Stomach (tissue), 9 donors: ENCODE data around the gene SLC27A1. TPM values are rescaled to one million over a fixed set of nuclear protein-coding genes. Genes with fewer than 3 reads are reported as not detected.

Source experiments
- DNase-seq, 2 donors: peaks; one replicate each; pipeline versions ENCODE4 v3.0.0 to v3.0.0-alpha.2; 2013 to 2019
- H3K27ac ChIP-seq, 5 donors: fragments of 200-600 bp in 4 of 5; sonication (generic) in 4 of 5; one replicate each; pipeline ENCODE4 v1.5.1; 2013 to 2019; ENCODE audit warnings: mild to moderate bottlenecking in 1 of 5, moderate library complexity in 1 of 5
- H3K27me3 ChIP-seq, 3 donors: fragments of 200-600 bp; sonication (generic); one replicate each; pipeline ENCODE4 v1.5.1; 2017 to 2019; ENCODE audit warnings: mixed run types in 1 of 3
- H3K36me3 ChIP-seq, 4 donors: fragments of 200-600 bp; sonication (generic); 1 replicate in 3 of 4; 2 replicates in 1 of 4; pipeline ENCODE4 v1.5.1; 2016 to 2019
- H3K4me1 ChIP-seq, 4 donors: fragments of 200-600 bp; sonication (generic); one replicate each; pipeline ENCODE4 v1.5.1; 2016 to 2019
- H3K4me3 ChIP-seq, 4 donors: fragments of 200-600 bp; sonication (generic) in 3 of 4; one replicate each; pipeline ENCODE4 v1.5.1; 2016 to 2019; ENCODE audit warnings: mild to moderate bottlenecking in 1 of 4
- H3K9me3 ChIP-seq, 4 donors: fragments of 200-600 bp; sonication (generic); one replicate each; pipeline ENCODE4 v1.5.1; 2016 to 2019
- EP300 ChIP-seq: sonication (generic); formaldehyde crosslinking; IDR thresholded peaks from one replicate; pipeline ENCODE4 v1.6.1; 2017; ENCODE audit warnings: antibody characterized with exemption
- POLR2A ChIP-seq, 4 donors: fragments of 450-650 bp; IDR thresholded peaks; one replicate each; pipeline ENCODE4 v1.6.1; 2016; ENCODE audit warnings: antibody characterized with exemption in 4 of 4, control low read depth in 2 of 4, mild to moderate bottlenecking in 1 of 4, moderate library complexity in 1 of 4
- POLR2AphosphoS5 ChIP-seq, 3 donors: sonication (generic); formaldehyde crosslinking; IDR thresholded peaks; one replicate each; pipeline ENCODE4 v1.6.1; 2016; ENCODE audit warnings: antibody characterized with exemption in 3 of 3
- WGBS, 5 donors: extraction: QIAGEN DNeasy Blood & Tissue Kit in 3 of 5; methylation state at CpG; one replicate each; pipeline versions ENCODE4 v1.1.5 to v1.1.7; 2013 to 2018; 5-methylcytosine and 5-hydroxymethylcytosine counted together
- intact Hi-C: fragments of 100-400 bp; cut with DNase I; formaldehyde crosslinking; loops from one replicate; pipeline ENCODE4 v1.15.1; 2023; ENCODE audit warnings: low total_unique reads
- polyA plus RNA-seq, 3 donors: library from polyadenylated mRNA; stranded (reverse); fragments of 200-250 nt; gene quantifications; one replicate each; pipeline ENCODE4 v1.2.3, GENCODE V29; 2013
- total RNA-seq, 5 donors: library from RNA; depleted of rRNA; stranded (reverse); fragments of >200 nt; gene quantifications; one replicate each; pipeline versions ENCODE4 v1.1.0 to v1.2.3, GENCODE V29; 2014 to 2016
- TF ChIP-seq, protein P1 (sequence below), 7 experiments: fragments of 450-650 bp in 4 of 7; fragments of 200-600 bp in 3 of 7; sonication (generic) in 3 of 7; IDR thresholded peaks; one replicate each; pipeline ENCODE4 v1.5.1; 2016 to 2019; ENCODE audit warnings: antibody characterized with exemption in 7 of 7, control low read depth in 2 of 7, mild to moderate bottlenecking in 1 of 7
- donor health status: healthy with polysubstance abuse.
- donor health status: Bipolar disorder and iron deficiency.
- donor health status: healthy.

The SLC27A1 gene
- total and polyA plus RNA-seq, 8 donors, result 4.0 to 116 (median 12.1) TPM

DNA sequence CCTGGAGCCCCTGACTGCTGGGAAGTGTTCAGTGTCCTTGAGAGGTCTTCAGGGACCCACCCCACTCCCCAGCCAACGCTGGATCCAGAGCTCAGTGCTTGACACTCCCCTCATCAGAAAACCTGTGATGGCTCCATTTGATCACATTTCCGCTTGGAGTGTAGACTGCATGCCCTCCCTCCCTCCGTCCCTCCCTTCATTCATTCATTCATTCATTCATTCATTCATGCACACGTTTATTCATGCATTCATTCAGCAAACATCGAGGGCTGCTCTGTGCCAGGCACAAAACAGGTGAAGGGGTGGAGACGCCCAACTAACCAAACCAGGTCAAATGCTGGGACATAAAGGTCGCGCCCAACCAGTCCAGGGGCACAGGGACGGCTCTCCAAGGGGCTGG is 54.8 kb downstream of the SLC27A1 start:
- TF ChIP-seq POLR2AphosphoS5 (IDR thresholded peaks at IDR 0.05) (no peak), POLR2A (IDR thresholded peaks at IDR 0.05) (no peak)
- 69 to 77% (median 76%) methylated on average over 9 of the region's 9 CpGs for WGBS, 5 donors
- Histone ChIP-seq H3K4me1 (peaks cover 0 to 19% (median 13%) of the 10 kb centered on the region in 4 donors), H3K27me3 (peaks cover 0 to 53% (median 0%) of the 10 kb centered on the region in 3 donors), H3K27ac (no peak overlapping the region), H3K9me3 (peaks cover 3 to 11% (median 8%) of the 10 kb centered on the region in 4 donors), H3K4me3 (no peak overlapping the region), H3K36me3 (peaks cover 3 to 15% (median 13%) of the 10 kb centered on the region in 4 donors)
- DNase-seq, result no peak
- intact Hi-C loops, result no loop called here

DNA sequence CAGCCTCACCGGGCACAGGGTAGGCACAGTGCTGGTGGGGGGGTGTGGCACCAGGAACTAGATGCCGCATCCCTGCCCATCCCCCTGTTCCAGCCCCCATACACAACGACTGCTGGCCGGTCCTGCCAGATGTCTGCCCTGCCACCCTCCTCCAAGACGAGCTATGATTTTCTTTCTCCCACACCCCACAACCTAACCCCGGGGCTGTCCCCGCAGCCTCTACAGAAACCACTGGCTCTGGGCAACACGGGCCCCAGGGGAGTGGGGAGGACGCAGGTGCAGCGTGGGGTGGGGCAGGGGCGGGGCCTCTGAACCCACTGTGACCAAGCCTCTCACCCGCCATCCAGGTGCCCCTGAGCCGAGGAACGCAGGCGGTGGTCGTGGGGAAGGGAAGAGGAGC is 56.6 kb downstream of the SLC27A1 start:
- no peak for DNase-seq
- intact Hi-C loops, result no loop called here
- Histone ChIP-seq H3K27ac (no peak overlapping the region), H3K4me3 (no peak overlapping the region), H3K36me3 (no peaks in the 10 kb centered on the region), H3K4me1 (peaks cover 0 to 19% (median 13%) of the 10 kb centered on the region in 4 donors), H3K27me3 (peaks cover 0 to 61% (median 0%) of the 10 kb centered on the region in 3 donors), H3K9me3 (peaks cover 3 to 11% (median 8%) of the 10 kb centered on the region in 4 donors)
- 52 to 66% (median 60%) methylated on average over 6 to 16 of the region's 16 CpGs for WGBS, 5 donors
- no peak for TF ChIP-seq POLR2AphosphoS5 (IDR thresholded peaks at IDR 0.05)

DNA sequence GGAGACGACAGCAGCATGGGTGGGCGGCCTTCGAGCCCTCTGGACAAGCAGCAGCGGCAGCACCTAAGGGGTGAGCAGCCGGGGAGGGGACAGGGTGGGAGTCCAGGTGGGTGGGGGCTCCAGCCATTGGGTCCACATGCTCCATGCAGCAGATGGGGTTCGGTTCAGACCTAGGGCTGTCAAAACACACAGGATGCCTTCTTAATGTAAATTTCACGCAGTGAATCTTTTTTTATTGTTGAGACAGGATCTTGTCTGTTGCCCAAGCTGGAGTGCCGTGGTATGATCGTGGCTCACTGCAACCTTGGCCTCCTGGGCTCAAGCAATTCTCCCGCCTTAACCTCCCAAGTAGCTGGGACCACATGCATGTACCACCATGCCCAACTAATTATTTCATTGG is 57.0 kb downstream of the SLC27A1 start:
- TF ChIP-seq POLR2A (IDR thresholded peaks at IDR 0.05) (no peak), EP300 (no peak), POLR2AphosphoS5 (IDR thresholded peaks at IDR 0.05) (no peak)
- TF ChIP-seq, protein P1, sequence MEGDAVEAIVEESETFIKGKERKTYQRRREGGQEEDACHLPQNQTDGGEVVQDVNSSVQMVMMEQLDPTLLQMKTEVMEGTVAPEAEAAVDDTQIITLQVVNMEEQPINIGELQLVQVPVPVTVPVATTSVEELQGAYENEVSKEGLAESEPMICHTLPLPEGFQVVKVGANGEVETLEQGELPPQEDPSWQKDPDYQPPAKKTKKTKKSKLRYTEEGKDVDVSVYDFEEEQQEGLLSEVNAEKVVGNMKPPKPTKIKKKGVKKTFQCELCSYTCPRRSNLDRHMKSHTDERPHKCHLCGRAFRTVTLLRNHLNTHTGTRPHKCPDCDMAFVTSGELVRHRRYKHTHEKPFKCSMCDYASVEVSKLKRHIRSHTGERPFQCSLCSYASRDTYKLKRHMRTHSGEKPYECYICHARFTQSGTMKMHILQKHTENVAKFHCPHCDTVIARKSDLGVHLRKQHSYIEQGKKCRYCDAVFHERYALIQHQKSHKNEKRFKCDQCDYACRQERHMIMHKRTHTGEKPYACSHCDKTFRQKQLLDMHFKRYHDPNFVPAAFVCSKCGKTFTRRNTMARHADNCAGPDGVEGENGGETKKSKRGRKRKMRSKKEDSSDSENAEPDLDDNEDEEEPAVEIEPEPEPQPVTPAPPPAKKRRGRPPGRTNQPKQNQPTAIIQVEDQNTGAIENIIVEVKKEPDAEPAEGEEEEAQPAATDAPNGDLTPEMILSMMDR (IDR thresholded peaks at IDR 0.05), result no peak
- no peak for DNase-seq

DNA sequence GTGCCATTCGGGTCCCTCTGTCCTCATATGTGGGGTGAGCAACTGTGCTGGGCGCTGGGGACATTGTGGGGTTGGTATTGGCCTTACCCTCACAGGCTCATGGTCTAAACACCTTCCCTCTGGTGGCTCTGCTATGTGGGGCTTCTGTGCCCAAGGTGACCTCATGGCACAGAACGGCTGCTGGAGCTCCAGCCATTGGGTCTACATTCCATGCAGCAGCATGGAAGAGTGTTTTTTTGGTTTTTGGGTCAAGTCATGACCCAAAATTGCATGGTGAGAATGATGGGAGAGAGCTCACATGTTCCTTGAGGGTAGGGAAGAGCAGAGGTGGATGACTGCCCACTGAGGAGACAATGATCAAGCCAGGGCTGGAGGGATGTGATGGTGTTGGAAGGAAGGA is 58.3 kb downstream of the SLC27A1 start:
- TF ChIP-seq EP300, result no peak
- no peak for TF ChIP-seq POLR2AphosphoS5 (IDR thresholded peaks at IDR 0.05)
- TF ChIP-seq POLR2A (IDR thresholded peaks at IDR 0.05), result no peak
- TF ChIP-seq, protein P1 (IDR thresholded peaks at IDR 0.05), result no peak
- Histone ChIP-seq H3K9me3 (peaks cover 3 to 11% (median 8%) of the 10 kb centered on the region in 4 donors), H3K36me3 (no peaks in the 10 kb centered on the region), H3K27ac (no peak overlapping the region), H3K27me3 (peaks cover 0 to 74% (median 0%) of the 10 kb centered on the region in 3 donors), H3K4me1 (peaks cover 0 to 5% (median 3%) of the 10 kb centered on the region in 4 donors), H3K4me3 (no peak overlapping the region)
- intact Hi-C loops, result no loop called here
- no peak for DNase-seq
- 94 to 100% (median 95%) methylated on average over 2 to 3 of the region's 3 CpGs for WGBS, 5 donors

More for the DNA sequence above, 57.0 kb downstream of the SLC27A1 start:
- 72 to 83% (median 74%) methylated on average over 9 to 10 of the region's 10 CpGs for WGBS, 5 donors
- H3K36me3 ChIP-seq, result no peaks in the 10 kb centered on the region
- no peak overlapping the region for H3K27ac ChIP-seq
- H3K27me3 ChIP-seq, result peaks cover 0 to 65% (median 0%) of the 10 kb centered on the region in 3 donors
- H3K9me3 ChIP-seq, result peaks cover 3 to 11% (median 8%) of the 10 kb centered on the region in 4 donors
- peaks cover 0 to 18% (median 13%) of the 10 kb centered on the region in 4 donors for H3K4me1 ChIP-seq
- intact Hi-C loops, result no loop called here
- H3K4me3 ChIP-seq, result no peak overlapping the region

DNA sequence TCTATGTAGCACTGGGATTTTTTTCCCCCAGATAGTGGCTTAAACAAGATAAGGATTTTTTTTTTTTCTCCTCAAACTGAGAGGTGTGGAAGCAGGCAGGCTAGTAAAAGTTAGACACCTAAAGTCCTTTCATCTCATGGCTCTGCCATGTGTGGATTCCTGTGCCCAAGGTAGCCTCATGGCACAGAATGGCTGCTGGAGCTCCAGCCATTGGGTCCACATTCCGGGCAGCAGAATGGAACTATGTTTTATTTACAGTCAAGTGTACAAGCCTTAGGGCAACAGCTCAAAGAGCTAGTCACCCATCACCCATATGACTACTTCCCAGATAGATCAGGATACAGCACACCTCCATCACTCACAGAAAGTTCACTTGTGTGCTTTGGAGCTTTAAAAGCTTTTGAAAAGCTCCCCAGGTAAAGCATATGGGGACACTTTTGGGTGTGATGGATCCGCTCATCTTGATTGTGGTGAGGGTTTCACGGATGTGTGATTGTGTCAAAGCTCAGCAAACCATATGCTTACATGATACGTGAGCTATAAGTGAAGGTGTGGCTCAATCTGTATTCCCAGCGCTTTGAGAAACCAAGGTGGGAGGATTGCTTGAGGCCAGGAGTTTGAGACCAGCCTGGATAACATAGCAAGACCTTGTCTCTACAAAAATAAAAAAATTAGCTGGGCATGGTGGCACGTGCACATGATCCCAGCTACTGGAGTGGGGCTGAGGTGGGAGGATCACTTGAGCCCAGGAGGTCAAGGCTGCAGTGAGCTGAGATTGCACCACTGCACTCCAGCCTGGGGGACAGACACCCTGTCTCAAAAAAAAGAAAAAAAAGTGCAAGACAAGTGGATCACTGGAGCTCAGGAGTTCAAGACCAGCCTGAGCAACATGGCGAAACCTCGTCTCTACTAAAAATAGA is 59.2 kb downstream of the SLC27A1 start:
- Histone ChIP-seq H3K4me1 (no peaks in the 10 kb centered on the region), H3K27me3 (peaks cover 0 to 74% (median 0%) of the 10 kb centered on the region in 3 donors), H3K27ac (no peak overlapping the region), H3K4me3 (no peak overlapping the region), H3K36me3 (no peaks in the 10 kb centered on the region), H3K9me3 (peaks cover 3 to 11% (median 8%) of the 10 kb centered on the region in 4 donors)
- TF ChIP-seq POLR2A (IDR thresholded peaks at IDR 0.05), result no peak
- TF ChIP-seq, protein P1 (IDR thresholded peaks at IDR 0.05), result no peak
- no peak for TF ChIP-seq POLR2AphosphoS5 (IDR thresholded peaks at IDR 0.05)
- no peak for TF ChIP-seq EP300
- 72 to 78% (median 77%) methylated on average over 8 of the region's 8 CpGs for WGBS, 5 donors
- intact Hi-C loops, result no loop called here
- no peak for DNase-seq
